ENCODE measurements around the gene CNKSR3.

CNKSR3 gene

DNA sequence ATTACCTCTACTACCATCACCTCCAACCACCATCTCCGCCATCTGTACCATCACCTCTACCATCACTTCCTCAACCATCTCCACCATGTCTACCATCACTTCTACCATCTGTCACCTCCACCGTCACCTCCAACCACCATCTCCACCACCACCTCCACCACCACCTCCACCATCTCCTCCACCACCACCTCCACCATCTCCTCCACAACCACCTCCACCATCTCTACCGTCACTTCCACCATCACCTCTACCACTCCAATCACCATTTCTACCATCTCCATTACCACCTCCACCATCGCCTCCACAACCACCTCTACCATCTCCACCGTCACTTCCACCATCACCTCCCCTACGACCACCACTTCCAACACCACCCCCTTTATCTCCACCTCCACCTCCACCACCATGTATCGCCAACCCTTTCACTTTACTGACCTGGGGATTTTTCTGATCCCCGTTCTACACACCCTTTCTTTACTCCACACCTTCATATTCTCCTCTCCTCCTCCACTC, 156.2 kb downstream of the CNKSR3 start:
- H3K27ac Mint-ChIP-seq, result no peak overlapping the region
- no peaks in the 10 kb centered on the region for H3K9me3 Mint-ChIP-seq
- DNase-seq, result no peak
- H3K4me1 Mint-ChIP-seq, result peaks cover 33% of the 10 kb centered on the region
- no peaks in the 10 kb centered on the region for H3K36me3 Mint-ChIP-seq (ENCODE audit: low read depth)
- H3K27me3 Mint-ChIP-seq (ENCODE audit: low read depth, poor library complexity), result no peaks in the 10 kb centered on the region
- H3K4me3 Mint-ChIP-seq, result no peak overlapping the region
- TF ChIP-seq, protein P1, sequence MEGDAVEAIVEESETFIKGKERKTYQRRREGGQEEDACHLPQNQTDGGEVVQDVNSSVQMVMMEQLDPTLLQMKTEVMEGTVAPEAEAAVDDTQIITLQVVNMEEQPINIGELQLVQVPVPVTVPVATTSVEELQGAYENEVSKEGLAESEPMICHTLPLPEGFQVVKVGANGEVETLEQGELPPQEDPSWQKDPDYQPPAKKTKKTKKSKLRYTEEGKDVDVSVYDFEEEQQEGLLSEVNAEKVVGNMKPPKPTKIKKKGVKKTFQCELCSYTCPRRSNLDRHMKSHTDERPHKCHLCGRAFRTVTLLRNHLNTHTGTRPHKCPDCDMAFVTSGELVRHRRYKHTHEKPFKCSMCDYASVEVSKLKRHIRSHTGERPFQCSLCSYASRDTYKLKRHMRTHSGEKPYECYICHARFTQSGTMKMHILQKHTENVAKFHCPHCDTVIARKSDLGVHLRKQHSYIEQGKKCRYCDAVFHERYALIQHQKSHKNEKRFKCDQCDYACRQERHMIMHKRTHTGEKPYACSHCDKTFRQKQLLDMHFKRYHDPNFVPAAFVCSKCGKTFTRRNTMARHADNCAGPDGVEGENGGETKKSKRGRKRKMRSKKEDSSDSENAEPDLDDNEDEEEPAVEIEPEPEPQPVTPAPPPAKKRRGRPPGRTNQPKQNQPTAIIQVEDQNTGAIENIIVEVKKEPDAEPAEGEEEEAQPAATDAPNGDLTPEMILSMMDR (IDR thresholded peaks at IDR 0.05), result no peak

DNA sequence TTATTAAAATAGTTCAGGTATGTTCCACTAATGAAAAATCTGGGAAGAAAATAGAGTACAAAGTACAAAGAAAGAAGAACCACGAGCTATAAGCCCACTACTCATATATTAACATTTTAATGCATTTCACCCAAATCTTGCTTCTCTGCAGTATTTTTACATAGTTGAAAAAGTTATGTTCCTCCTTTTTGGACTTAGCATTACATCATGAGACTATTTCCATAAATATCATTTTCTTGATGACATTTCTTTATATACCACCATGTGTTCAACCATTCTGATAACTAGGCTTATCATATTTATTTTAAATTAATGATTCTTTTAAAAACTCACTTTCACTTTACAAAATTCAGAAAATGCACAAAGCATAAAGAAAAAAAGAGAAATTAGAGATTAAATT, 156.9 kb downstream of the CNKSR3 start:
- DNase-seq, result no peak
- Mint-ChIP-seq H3K27me3 (ENCODE audit: low read depth, poor library complexity) (no peaks in the 10 kb centered on the region), H3K4me3 (no peak overlapping the region), H3K27ac (no peak overlapping the region), H3K36me3 (ENCODE audit: low read depth) (no peaks in the 10 kb centered on the region), H3K4me1 (peaks cover 26% of the 10 kb centered on the region), H3K9me3 (no peaks in the 10 kb centered on the region)
- TF ChIP-seq, protein P1 (IDR thresholded peaks at IDR 0.05), result no peak

DNA sequence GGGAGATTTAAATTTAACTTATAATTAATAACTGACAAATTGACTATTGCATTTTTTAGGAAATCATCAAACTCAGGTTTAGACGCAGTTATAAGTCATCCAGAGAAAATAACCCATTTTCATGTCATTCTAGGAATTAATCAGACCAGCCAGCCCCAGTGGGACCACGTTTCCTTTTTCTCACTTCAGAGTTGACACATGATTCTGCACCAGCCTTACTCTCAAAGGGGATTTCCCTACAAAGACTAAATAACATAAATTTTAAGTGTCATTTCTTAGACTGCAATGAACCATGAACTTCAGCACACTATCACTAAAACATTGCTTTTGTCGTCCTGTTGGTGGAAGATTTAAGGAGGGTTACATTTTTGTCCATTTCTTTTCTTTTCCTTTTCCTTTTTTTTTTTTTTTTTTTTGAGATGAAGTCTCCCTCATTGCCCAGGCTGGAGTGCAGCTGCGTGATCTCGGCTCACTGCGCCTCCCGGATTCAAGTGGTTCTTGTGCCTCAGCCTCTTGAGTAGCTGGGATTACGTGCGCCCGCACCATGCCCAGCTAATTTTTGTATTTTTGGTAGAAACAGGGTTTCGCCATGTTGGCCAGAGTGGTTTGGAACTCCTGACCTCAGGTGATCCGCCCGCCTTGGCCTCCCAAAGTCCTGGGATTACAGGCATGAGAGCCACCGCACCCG, 157.4 kb downstream of the CNKSR3 start:
- Mint-ChIP-seq H3K27me3 (ENCODE audit: low read depth, poor library complexity) (no peaks in the 10 kb centered on the region), H3K4me1 (peaks cover 25% of the 10 kb centered on the region), H3K4me3 (no peak overlapping the region), H3K9me3 (no peaks in the 10 kb centered on the region), H3K36me3 (ENCODE audit: low read depth) (no peaks in the 10 kb centered on the region), H3K27ac (no peak overlapping the region)
- TF ChIP-seq, protein P1 (IDR thresholded peaks at IDR 0.05), result no peak
- no peak for DNase-seq

DNA sequence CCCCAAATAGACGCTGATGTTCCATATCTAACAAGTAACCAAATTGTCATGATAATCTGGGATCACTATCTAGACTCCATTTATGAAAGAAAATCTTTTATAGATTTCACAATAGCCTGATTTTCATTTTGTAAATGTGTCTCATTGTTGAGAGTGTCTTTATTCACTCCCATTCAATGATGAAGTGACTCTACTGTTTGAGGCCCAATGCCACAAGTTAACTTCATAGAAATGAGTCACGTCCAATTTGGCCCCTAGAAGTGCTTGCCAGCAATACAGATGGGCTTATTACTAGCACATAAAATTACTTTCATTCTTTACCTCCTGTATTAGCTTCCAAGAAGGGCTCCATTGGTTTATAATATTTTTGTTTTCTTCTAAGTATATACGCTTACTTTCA, 160.2 kb downstream of the CNKSR3 start:
- Mint-ChIP-seq H3K4me1 (peaks cover 28% of the 10 kb centered on the region), H3K27ac (no peak overlapping the region), H3K27me3 (ENCODE audit: low read depth, poor library complexity) (no peaks in the 10 kb centered on the region), H3K36me3 (ENCODE audit: low read depth) (no peaks in the 10 kb centered on the region), H3K9me3 (peaks cover 8% of the 10 kb centered on the region), H3K4me3 (no peak overlapping the region)
- TF ChIP-seq, protein P1 (IDR thresholded peaks at IDR 0.05), result no peak
- no peak for DNase-seq

DNA sequence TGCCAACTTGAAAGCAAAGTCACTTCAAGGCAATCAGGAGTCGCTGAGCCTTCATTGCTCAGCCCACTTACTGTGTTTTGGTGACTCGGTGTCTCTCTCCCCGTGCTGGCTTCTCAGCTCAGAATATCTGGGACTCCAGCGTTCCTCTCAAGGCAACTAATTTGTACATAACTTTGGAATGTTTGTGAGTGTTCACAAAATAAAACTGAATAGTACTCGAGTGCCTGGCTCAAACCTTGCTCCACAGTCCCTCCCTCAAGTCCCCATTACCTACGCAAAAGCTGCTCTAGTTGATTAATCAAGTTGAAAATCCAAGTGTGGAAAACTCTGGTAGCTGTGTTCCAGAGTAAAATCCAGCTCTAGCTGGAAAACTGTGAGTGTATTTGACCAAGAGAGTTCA, 162.5 kb downstream of the CNKSR3 start:
- Mint-ChIP-seq H3K27me3 (ENCODE audit: low read depth, poor library complexity) (peaks cover 4% of the 10 kb centered on the region), H3K9me3 (peaks cover 8% of the 10 kb centered on the region), H3K4me1 (peaks cover 37% of the 10 kb centered on the region), H3K4me3 (no peak overlapping the region), H3K27ac (no peak overlapping the region), H3K36me3 (ENCODE audit: low read depth) (no peaks in the 10 kb centered on the region)
- no peak for DNase-seq
- TF ChIP-seq, protein P1 (IDR thresholded peaks at IDR 0.05), result no peak

DNA sequence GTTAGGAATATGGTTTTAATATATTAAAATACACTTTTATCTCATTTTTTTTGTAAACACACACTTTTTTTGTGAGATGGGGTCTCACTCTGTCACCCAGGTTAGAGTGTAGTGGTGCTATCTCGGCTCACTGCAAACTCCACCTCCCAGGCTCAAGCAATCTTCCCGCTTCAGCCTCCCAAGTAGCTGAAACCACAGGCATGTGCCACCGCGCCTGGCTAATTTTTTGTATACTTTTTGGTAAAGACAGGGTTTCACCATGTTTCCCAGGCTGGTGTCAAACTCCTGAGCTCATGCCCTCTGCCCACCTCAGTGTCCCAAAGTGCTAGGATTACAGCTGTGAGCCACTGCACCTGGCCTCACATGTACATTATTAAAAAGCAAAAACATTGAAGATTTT, 164.7 kb downstream of the CNKSR3 start:
- peaks cover 27% of the 10 kb centered on the region for H3K4me1 Mint-ChIP-seq
- H3K9me3 Mint-ChIP-seq, result peaks cover 8% of the 10 kb centered on the region
- no peak overlapping the region for H3K4me3 Mint-ChIP-seq
- DNase-seq, result no peak
- H3K27ac Mint-ChIP-seq, result no peak overlapping the region
- TF ChIP-seq, protein P1 (IDR thresholded peaks at IDR 0.05), result no peak
- H3K36me3 Mint-ChIP-seq (ENCODE audit: low read depth), result no peaks in the 10 kb centered on the region
- H3K27me3 Mint-ChIP-seq (ENCODE audit: low read depth, poor library complexity), result peaks cover 4% of the 10 kb centered on the region

Measured in nephron progenitor cell (in vitro differentiated cells).